ENCODE data around the gene LNX1.

Gene LNX1

GRCh38 chr4:53571936-53572599 lies 19.2 kb downstream of the LNX1 start:
- no peak for DNase-seq

- DNase-seq = peak; percentile 87
These were observed 27.5 kb downstream of the LNX1 start for GRCh38 chr4:53563824-53564223.

- no peak for DNase-seq
These were observed 28.9 kb downstream of the LNX1 start for GRCh38 chr4:53562409-53562808.

GRCh38 chr4:53559021-53559620 lies 32.2 kb downstream of the LNX1 start:
- peak; percentile 36 for DNase-seq

GRCh38 chr4:53558065-53558801 lies 33.1 kb downstream of the LNX1 start:
- peak; percentile 50 for DNase-seq

GRCh38 chr4:53557669-53558064 lies 33.6 kb downstream of the LNX1 start:
- DNase-seq = no peak

GRCh38 chr4:53556651-53557050 lies 34.6 kb downstream of the LNX1 start:
- no peak for DNase-seq

GRCh38 chr4:53553486-53554210 lies 37.6 kb downstream of the LNX1 start:
- DNase-seq = no peak

- DNase-seq = no peak
These were observed 38.6 kb downstream of the LNX1 start for GRCh38 chr4:53552711-53553110.

GRCh38 chr4:53551958-53552357 lies 39.3 kb downstream of the LNX1 start:
- DNase-seq = peak; percentile 13

GRCh38 chr4:53551281-53551864 lies 39.9 kb downstream of the LNX1 start:
- no peak for DNase-seq

GRCh38 chr4:53548662-53549061 lies 42.6 kb downstream of the LNX1 start:
- DNase-seq = no peak

- DNase-seq = no peak
These were observed 43.3 kb downstream of the LNX1 start for GRCh38 chr4:53547983-53548382.

- no peak for DNase-seq
These were observed 45.2 kb downstream of the LNX1 start for GRCh38 chr4:53545942-53546581.

- DNase-seq = no peak
These were observed 46.0 kb downstream of the LNX1 start for GRCh38 chr4:53545273-53545672.

- no peak for DNase-seq
These were observed 47.7 kb downstream of the LNX1 start for GRCh38 chr4:53543561-53543960.

- peak; percentile 79 for DNase-seq
These were observed 49.6 kb downstream of the LNX1 start for GRCh38 chr4:53541577-53542206.

- DNase-seq = no peak
These were observed 52.5 kb downstream of the LNX1 start for GRCh38 chr4:53538756-53539155.

- DNase-seq = no peak
These were observed 53.7 kb downstream of the LNX1 start for GRCh38 chr4:53537606-53538005.

- DNase-seq = no peak
These were observed 55.0 kb downstream of the LNX1 start for GRCh38 chr4:53536328-53536727.

- no peak for DNase-seq
These were observed 55.7 kb downstream of the LNX1 start for GRCh38 chr4:53535567-53535966.

GRCh38 chr4:53534684-53535083 lies 56.6 kb downstream of the LNX1 start:
- no peak for DNase-seq

All from EL (cell line).